Lung (tissue), 12 donors: Measurements from ENCODE around the gene PPP1R13B. TPM values are rescaled to one million over a fixed set of nuclear protein-coding genes. Genes with fewer than 3 reads are reported as not detected.

Source experiments
- ATAC-seq: fragments of 200-7000 bp; cut with Tn5 transposase; one replicate; pipeline ENCODE4 v1.9.1; 2020; ENCODE audit warnings: moderate number of reproducible peaks; ENCODE audit not compliant: insufficient read depth, low FRiP score
- DNase-seq, 3 donors: peaks; one replicate each; pipeline ENCODE4 v3.0.0-alpha.2; 2013 to 2017
- H3K27ac ChIP-seq, 2 donors: one replicate each; pipeline ENCODE4 v1.5.1; 2013; ENCODE audit warnings: mild to moderate bottlenecking in 2 of 2, moderate library complexity in 2 of 2, control low read depth in 1 of 2, inconsistent platforms in 1 of 2, low read depth in 1 of 2, low read length in 1 of 2
- H3K27me3 ChIP-seq, 3 donors: one replicate each; pipeline ENCODE4 v1.5.1; 2013; ENCODE audit warnings: low read length in 2 of 3; ENCODE audit not compliant: control insufficient read depth in 3 of 3, insufficient read depth in 3 of 3
- H3K36me3 ChIP-seq, 4 donors: one replicate each; pipeline ENCODE4 v1.5.1; 2013; ENCODE audit warnings: low read length in 4 of 4, mild to moderate bottlenecking in 1 of 4, moderate library complexity in 1 of 4; ENCODE audit not compliant: control insufficient read depth in 4 of 4, insufficient read depth in 4 of 4
- H3K4me1 ChIP-seq, 5 donors: one replicate each; pipeline ENCODE4 v1.5.1; 2013; ENCODE audit warnings: low read length in 5 of 5, mild to moderate bottlenecking in 2 of 5, moderate library complexity in 1 of 5; ENCODE audit not compliant: control insufficient read depth in 5 of 5, insufficient read depth in 5 of 5
- H3K4me3 ChIP-seq: one replicate; pipeline ENCODE4 v1.5.1; 2013; ENCODE audit warnings: mild to moderate bottlenecking, control low read depth, moderate library complexity
- H3K9ac ChIP-seq, 2 donors: one replicate each; pipeline ENCODE4 v1.5.1; 2013; ENCODE audit warnings: low read length in 2 of 2, control low read depth in 1 of 2; ENCODE audit not compliant: insufficient read depth in 1 of 2
- H3K9me3 ChIP-seq, 4 donors: one replicate each; pipeline ENCODE4 v1.5.1; 2013; ENCODE audit warnings: low read length in 3 of 4, mild to moderate bottlenecking in 1 of 4, moderate library complexity in 1 of 4; ENCODE audit not compliant: control insufficient read depth in 4 of 4, insufficient read depth in 3 of 4
- WGBS, 2 donors: extraction: QIAGEN DNeasy Blood & Tissue Kit; methylation state at CpG; one replicate each; pipeline ENCODE4 v1.1.7; 2013; 5-methylcytosine and 5-hydroxymethylcytosine counted together
- polyA plus RNA-seq, 2 donors: library from polyadenylated mRNA; stranded (reverse); fragments of 200-250 nt; gene quantifications; one replicate each; pipeline ENCODE4 v1.2.1, GENCODE V29; 2013
- total RNA-seq, 2 donors: library from RNA; depleted of rRNA in 1 of 2; stranded (reverse); fragments of >200 nt in 1 of 2; gene quantifications; one replicate each; pipeline ENCODE4 v1.2.1, GENCODE V29; 2014 to 2021
- TF ChIP-seq, protein P1 (sequence below): IDR thresholded peaks from 2 replicates; pipeline ENCODE4 v1.5.1; 2012; ENCODE audit warnings: mild to moderate bottlenecking; ENCODE audit errors: control extremely low read depth, extremely low read depth
- donor health status: control.
- donor health status: control.
- donor health status: Bipolar disorder and iron deficiency.
- donor health status: healthy.
- donor health status: DM: yes; HTN: yes; CAD: no.

PPP1R13B gene
- total and polyA plus RNA-seq, 4 donors = 12.0 to 66.6 (median 38.4) TPM

DNA sequence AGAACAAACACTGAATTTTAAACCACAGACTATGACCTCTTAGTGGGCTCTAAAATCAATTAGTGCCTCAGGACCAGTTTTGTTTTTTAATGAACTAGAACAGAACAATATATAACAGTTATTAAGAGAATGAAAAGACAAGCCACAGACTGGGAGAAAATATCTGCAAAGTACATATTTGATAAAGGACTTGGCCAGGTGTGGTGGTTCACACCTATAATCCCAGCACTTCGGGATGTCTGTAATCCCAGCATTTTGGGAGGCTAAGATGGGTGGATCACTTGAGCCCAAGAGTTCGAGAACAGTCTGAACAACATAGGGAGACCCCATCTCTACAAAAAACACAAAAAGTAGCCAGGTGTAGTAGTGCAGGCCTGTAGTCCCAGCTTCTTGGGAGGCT lies 36.2 kb downstream of the PPP1R13B start:
- 87 to 93% methylated on average over 2 of the region's 2 CpGs for WGBS, 2 donors
- no peak overlapping the region for H3K27ac ChIP-seq
- ATAC-seq = no peak
- no peak overlapping the region for H3K9ac ChIP-seq
- peaks cover 0 to 2% (median 0%) of the 10 kb centered on the region in 5 donors for H3K4me1 ChIP-seq
- no peak overlapping the region for H3K4me3 ChIP-seq
- H3K36me3 ChIP-seq = no peaks in the 10 kb centered on the region
- H3K27me3 ChIP-seq = no peaks in the 10 kb centered on the region
- TF ChIP-seq, protein P1, sequence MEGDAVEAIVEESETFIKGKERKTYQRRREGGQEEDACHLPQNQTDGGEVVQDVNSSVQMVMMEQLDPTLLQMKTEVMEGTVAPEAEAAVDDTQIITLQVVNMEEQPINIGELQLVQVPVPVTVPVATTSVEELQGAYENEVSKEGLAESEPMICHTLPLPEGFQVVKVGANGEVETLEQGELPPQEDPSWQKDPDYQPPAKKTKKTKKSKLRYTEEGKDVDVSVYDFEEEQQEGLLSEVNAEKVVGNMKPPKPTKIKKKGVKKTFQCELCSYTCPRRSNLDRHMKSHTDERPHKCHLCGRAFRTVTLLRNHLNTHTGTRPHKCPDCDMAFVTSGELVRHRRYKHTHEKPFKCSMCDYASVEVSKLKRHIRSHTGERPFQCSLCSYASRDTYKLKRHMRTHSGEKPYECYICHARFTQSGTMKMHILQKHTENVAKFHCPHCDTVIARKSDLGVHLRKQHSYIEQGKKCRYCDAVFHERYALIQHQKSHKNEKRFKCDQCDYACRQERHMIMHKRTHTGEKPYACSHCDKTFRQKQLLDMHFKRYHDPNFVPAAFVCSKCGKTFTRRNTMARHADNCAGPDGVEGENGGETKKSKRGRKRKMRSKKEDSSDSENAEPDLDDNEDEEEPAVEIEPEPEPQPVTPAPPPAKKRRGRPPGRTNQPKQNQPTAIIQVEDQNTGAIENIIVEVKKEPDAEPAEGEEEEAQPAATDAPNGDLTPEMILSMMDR = no peak
- no peaks in the 10 kb centered on the region for H3K9me3 ChIP-seq
- no peak for DNase-seq

DNA sequence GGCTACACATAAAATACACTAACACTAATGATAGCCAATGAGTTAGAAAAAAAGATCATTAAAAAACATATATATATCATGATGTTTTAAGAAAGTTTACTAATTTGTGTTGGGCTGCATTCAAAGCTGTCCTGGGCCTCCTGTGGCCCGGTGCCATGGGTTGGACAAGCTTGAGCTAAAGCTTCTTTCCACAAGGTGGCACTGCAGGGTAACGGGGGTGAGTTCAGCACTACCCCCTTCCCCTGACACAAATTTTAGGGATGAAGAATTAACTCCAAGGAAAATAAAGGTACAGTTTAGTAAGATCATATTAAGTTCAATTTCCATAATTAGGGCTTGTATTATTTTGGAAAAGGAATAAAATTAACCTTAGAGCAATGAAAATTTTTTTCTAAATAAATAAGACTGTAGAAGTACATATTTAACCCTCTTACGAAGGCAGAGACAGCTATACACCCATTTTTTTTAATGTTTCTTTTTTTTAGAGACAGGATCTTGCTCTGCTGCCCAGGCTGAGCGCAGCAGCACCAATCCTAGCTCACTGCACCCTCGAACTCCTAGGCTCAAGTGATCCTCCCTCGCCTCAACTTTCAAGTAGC lies 38.9 kb downstream of the PPP1R13B start:
- no peaks in the 10 kb centered on the region for H3K36me3 ChIP-seq
- 42 to 51% methylated on average over 6 of the region's 6 CpGs for WGBS, 2 donors
- H3K4me1 ChIP-seq = peaks cover 0 to 7% (median 0%) of the 10 kb centered on the region in 5 donors
- H3K27ac ChIP-seq = no peak overlapping the region
- H3K4me3 ChIP-seq = no peak overlapping the region
- no peaks in the 10 kb centered on the region for H3K9me3 ChIP-seq
- H3K9ac ChIP-seq = no peak overlapping the region
- TF ChIP-seq, protein P1 = peak; percentile 77
- DNase-seq (peak; percentile 79 to 90 (median 87)), ATAC-seq (peak; percentile 80)
- H3K27me3 ChIP-seq = no peaks in the 10 kb centered on the region

DNA sequence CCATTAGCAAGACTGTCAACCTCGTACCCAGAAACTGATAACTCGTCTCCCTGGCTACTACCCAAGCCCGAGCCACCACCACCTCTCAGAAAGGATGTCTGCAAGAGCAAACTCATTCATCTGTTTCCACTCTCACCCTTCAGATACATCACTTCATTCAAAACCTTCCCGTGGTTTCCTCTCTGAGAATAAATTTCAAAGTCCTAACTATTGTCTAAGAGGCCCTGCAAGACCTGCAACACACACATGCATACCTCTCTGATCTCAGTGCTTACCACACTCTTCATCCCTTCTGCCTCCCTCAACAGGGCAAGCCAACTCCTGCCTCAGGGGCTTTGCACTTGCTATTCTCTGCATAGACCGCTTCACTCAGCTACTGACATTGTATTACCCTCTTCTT lies 40.6 kb downstream of the PPP1R13B start:
- 36 to 41% methylated on average over 5 of the region's 5 CpGs for WGBS, 2 donors
- ATAC-seq (no peak), DNase-seq (no peak)
- Histone ChIP-seq H3K36me3 (no peaks in the 10 kb centered on the region), H3K27ac (no peak overlapping the region), H3K27me3 (no peaks in the 10 kb centered on the region), H3K4me3 (no peak overlapping the region), H3K9me3 (no peaks in the 10 kb centered on the region), H3K9ac (no peak overlapping the region), H3K4me1 (peaks cover 0 to 7% (median 0%) of the 10 kb centered on the region in 5 donors)
- TF ChIP-seq, protein P1 = no peak

DNA sequence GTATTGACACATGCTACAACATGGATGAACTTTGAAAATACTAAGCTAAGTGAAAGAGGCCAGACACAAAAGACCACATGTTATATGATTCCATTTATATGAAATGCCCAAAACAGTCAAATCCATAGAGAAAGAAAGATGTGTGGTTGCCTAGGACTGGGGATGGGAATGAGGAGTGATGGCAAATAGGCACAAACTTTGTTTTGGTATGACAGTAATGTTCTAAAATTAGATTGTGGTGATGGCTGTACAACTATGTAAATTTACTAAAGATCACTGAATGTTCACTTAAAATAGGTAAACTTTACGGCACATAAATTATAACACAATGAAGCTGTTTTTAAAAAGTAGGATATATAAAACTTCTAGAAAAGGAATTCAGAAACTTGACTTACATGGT lies 41.7 kb downstream of the PPP1R13B start:
- H3K9me3 ChIP-seq = no peaks in the 10 kb centered on the region
- ATAC-seq (no peak), DNase-seq (no peak)
- TF ChIP-seq, protein P1 = no peak
- H3K4me3 ChIP-seq = no peak overlapping the region
- H3K36me3 ChIP-seq = no peaks in the 10 kb centered on the region
- no peaks in the 10 kb centered on the region for H3K27me3 ChIP-seq
- H3K4me1 ChIP-seq = peaks cover 0 to 7% (median 2%) of the 10 kb centered on the region in 5 donors
- no peak overlapping the region for H3K9ac ChIP-seq
- H3K27ac ChIP-seq = no peak overlapping the region
- 84 to 88% methylated on average over 1 of the region's 1 CpG for WGBS, 2 donors
